Type B pancreatic cell (in vitro differentiated cells): Measurements from ENCODE around the gene PCBD1. TPM values are rescaled to one million over a fixed set of nuclear protein-coding genes. Genes with fewer than 3 reads are reported as not detected.
"Not testable (repeated sequence)": the region's sequence is repeated elsewhere in the genome, so short reads cannot be mapped to it uniquely, and the experiment has no call there.

Source experiments
- DNase-seq: peaks from one replicate; pipeline ENCODE4 v3.0.0; 2021; ENCODE audit warnings: mixed read lengths; ENCODE audit not compliant: unreplicated experiment; ENCODE audit errors: extremely low spot score
- H3K27ac Mint-ChIP-seq: 2 replicates; pipeline ENCODE4 v1.8.0; 2021; ENCODE audit warnings: mild to moderate bottlenecking, mixed read lengths
- H3K27me3 Mint-ChIP-seq: 2 replicates; pipeline ENCODE4 v1.8.0; 2021; ENCODE audit warnings: mixed read lengths
- H3K36me3 Mint-ChIP-seq: 2 replicates; pipeline ENCODE4 v1.8.0; 2021; ENCODE audit warnings: mixed read lengths
- H3K4me1 Mint-ChIP-seq: one replicate; pipeline ENCODE4 v1.8.0; 2021; ENCODE audit warnings: mixed read lengths; ENCODE audit not compliant: unreplicated experiment
- H3K4me3 Mint-ChIP-seq: 2 replicates; pipeline ENCODE4 v1.8.0; 2021; ENCODE audit warnings: mild to moderate bottlenecking, mixed read lengths
- H3K9me3 Mint-ChIP-seq: 2 replicates; pipeline ENCODE4 v1.8.0; 2021; ENCODE audit warnings: mixed read lengths
- CTCF ChIP-seq: fragments of 200-600 bp; sonication (generic); conservative IDR thresholded peaks from 2 replicates; pipeline ENCODE4 v1.5.0; 2021; ENCODE audit warnings: antibody characterized with exemption, mild to moderate bottlenecking
- total RNA-seq: library from RNA; stranded (reverse); gene quantifications from 2 replicates; pipeline ENCODE4 v1.2.1, GENCODE V29; 2021; ENCODE audit warnings: low replicate concordance

PCBD1 gene
- total RNA-seq, 1 donor from 2014 or later = 84.1 TPM

GRCh38 chr10:70863470-70864160 lies 24.8 kb downstream of the PCBD1 start:
- H3K4me1 Mint-ChIP-seq = peaks cover 7% of the 10 kb centered on the region
- no peak for TF ChIP-seq CTCF
- H3K4me3 Mint-ChIP-seq = no peak overlapping the region
- DNase-seq = no peak
- H3K9me3 Mint-ChIP-seq = no peaks in the 10 kb centered on the region
- H3K36me3 Mint-ChIP-seq = peaks cover 27% of the 10 kb centered on the region
- no peaks in the 10 kb centered on the region for H3K27me3 Mint-ChIP-seq
- H3K27ac Mint-ChIP-seq = no peak overlapping the region

GRCh38 chr10:70861495-70862197 lies 26.7 kb downstream of the PCBD1 start:
- H3K36me3 Mint-ChIP-seq = peaks cover 35% of the 10 kb centered on the region
- H3K9me3 Mint-ChIP-seq, H3K4me1 Mint-ChIP-seq, H3K4me3 Mint-ChIP-seq, DNase-seq, H3K27ac Mint-ChIP-seq, H3K27me3 Mint-ChIP-seq: not testable (repeated sequence)

GRCh38 chr10:70858759-70859158 lies 29.6 kb downstream of the PCBD1 start:
- Mint-ChIP-seq H3K27ac (no peak overlapping the region), H3K27me3 (no peaks in the 10 kb centered on the region), H3K9me3 (no peaks in the 10 kb centered on the region), H3K4me3 (no peak overlapping the region), H3K4me1 (no peaks in the 10 kb centered on the region), H3K36me3 (peaks cover 40% of the 10 kb centered on the region)
- TF ChIP-seq CTCF = no peak
- DNase-seq = no peak

- Mint-ChIP-seq H3K27me3 (no peaks in the 10 kb centered on the region), H3K36me3 (peaks cover 39% of the 10 kb centered on the region), H3K4me1 (no peaks in the 10 kb centered on the region), H3K9me3 (no peaks in the 10 kb centered on the region), H3K27ac (no peak overlapping the region), H3K4me3 (no peak overlapping the region)
- no peak for TF ChIP-seq CTCF
- no peak for DNase-seq
Measured at GRCh38 chr10:70856454-70856853, 31.9 kb downstream of the PCBD1 start.

GRCh38 chr10:70853457-70853856 lies 34.9 kb downstream of the PCBD1 start:
- no peak overlapping the region for H3K4me3 Mint-ChIP-seq
- no peaks in the 10 kb centered on the region for H3K9me3 Mint-ChIP-seq
- DNase-seq = no peak
- H3K27ac Mint-ChIP-seq = no peak overlapping the region
- H3K36me3 Mint-ChIP-seq = peaks cover 31% of the 10 kb centered on the region
- H3K4me1 Mint-ChIP-seq = peaks cover 6% of the 10 kb centered on the region
- no peaks in the 10 kb centered on the region for H3K27me3 Mint-ChIP-seq
- TF ChIP-seq CTCF = no peak

- no peak overlapping the region for H3K4me3 Mint-ChIP-seq
- no peak overlapping the region for H3K27ac Mint-ChIP-seq
- H3K9me3 Mint-ChIP-seq = no peaks in the 10 kb centered on the region
Measured at GRCh38 chr10:70853038-70853437, 35.3 kb downstream of the PCBD1 start.

More at GRCh38 chr10:70853038-70853437, 35.3 kb downstream of the PCBD1 start:
- Mint-ChIP-seq H3K4me1 (peaks cover 6% of the 10 kb centered on the region), H3K27me3 (no peaks in the 10 kb centered on the region), H3K36me3 (peaks cover 30% of the 10 kb centered on the region)
- DNase-seq = no peak
- no peak for TF ChIP-seq CTCF
